Epidermal melanocyte (primary cell): ENCODE measurements around the gene ARHGAP42.
A peak's percentile ranks its signal among the peaks of the same experiment; 100 is the strongest.
"Not testable (repeated sequence)": the region's sequence is repeated elsewhere in the genome, so short reads cannot be mapped to it uniquely, and the experiment has no call there.

Source experiments
- DNase-seq: peaks from one replicate; pipeline ENCODE4 v3.0.0; 2011; ENCODE audit warnings: low spot score; ENCODE audit not compliant: insufficient read length

The ARHGAP42 gene

GRCh38 chr11:100869328-100869727 is 182.2 kb downstream of the ARHGAP42 start:
- DNase-seq: no peak

GRCh38 chr11:100870138-100870537 is 183.1 kb downstream of the ARHGAP42 start:
- DNase-seq: no peak

- DNase-seq: no peak
These were observed 186.1 kb downstream of the ARHGAP42 start for GRCh38 chr11:100872951-100873740.

GRCh38 chr11:100874203-100874602 is 187.1 kb downstream of the ARHGAP42 start:
- DNase-seq: no peak

- no peak for DNase-seq
These were observed 188.4 kb downstream of the ARHGAP42 start for GRCh38 chr11:100875521-100875869.

DNA sequence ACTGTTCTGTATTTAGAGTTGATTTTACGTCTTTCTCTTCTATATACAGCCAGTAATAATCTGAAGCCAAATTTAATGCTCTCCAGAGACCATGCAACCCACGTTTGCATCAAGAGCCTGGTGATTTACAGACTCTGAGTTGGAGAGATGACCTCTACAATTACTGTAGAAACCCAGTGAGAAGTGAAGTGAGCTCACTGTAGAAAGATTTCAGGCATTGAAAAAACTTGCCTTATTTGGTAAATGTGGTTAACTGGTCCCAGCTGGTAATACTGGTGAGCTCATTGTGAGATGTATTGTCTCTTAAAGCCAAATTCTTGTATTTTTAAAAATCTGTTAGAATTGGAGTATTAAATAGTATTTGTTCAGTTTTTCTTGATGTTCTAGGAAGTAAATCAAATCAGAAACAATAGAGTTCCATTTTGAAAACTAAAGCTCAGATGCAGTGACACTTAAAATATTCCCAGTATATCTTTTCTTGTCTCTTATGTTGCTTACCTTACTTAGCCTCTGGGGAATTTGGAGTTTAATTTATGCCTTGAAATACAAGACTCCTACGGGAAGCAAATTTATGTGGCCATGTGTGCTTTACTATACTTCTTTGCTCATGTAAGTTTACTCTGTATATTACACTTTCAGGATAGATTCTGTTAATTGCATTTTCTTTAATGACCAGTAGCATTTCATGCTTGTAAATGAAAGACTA is 189.9 kb downstream of the ARHGAP42 start:
- peak; percentile 24 for DNase-seq

GRCh38 chr11:100878474-100878873 is 191.4 kb downstream of the ARHGAP42 start:
- DNase-seq: no peak

- DNase-seq: no peak
These were observed 195.9 kb downstream of the ARHGAP42 start for GRCh38 chr11:100882957-100883356.

DNA sequence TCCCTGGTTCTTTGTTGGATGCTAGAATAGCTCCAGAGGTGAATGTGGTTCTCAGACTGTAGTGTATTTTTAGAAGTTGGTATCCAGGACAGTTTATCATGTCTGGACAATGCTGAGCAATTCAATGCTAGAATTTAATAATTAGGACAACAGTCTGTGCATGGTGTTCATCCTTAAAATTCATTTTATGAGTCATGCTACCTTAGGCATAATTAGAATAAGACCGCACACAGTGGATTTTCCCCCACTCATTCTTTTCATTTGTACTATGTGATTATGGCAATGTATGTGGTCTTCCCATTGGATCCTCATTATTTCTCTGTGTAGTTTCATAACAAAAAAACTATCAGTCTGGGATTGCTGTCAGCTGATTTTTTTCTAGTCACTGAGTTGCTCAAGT is 196.7 kb downstream of the ARHGAP42 start:
- DNase-seq: no peak

GRCh38 chr11:100887659-100888058 is 200.6 kb downstream of the ARHGAP42 start:
- no peak for DNase-seq

DNA sequence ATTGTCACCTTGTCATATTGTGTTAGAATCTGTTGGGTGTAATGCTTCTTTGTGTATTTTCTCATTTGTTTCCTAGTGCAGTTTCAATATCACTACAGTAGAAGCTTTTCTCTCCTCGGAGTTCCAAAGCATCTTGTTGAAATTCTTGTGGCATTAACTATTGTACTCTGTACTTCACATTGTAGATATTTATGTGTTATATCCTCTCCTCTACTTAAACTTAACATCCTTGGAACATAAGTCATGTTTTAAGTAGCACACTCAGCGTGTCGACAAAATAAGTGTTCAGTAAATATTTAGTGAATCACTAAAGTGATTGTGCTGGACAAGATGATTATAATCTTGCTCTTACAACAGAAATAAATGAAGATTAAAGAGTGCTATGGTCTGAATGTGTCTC is 201.7 kb downstream of the ARHGAP42 start:
- DNase-seq: no peak

GRCh38 chr11:100889758-100890157 is 202.7 kb downstream of the ARHGAP42 start:
- no peak for DNase-seq

GRCh38 chr11:100890789-100891188 is 203.7 kb downstream of the ARHGAP42 start:
- DNase-seq: peak; percentile 43

- no peak for DNase-seq
These were observed 205.8 kb downstream of the ARHGAP42 start for GRCh38 chr11:100892886-100893285.

GRCh38 chr11:100895449-100895848 is 208.4 kb downstream of the ARHGAP42 start:
- no peak for DNase-seq

DNA sequence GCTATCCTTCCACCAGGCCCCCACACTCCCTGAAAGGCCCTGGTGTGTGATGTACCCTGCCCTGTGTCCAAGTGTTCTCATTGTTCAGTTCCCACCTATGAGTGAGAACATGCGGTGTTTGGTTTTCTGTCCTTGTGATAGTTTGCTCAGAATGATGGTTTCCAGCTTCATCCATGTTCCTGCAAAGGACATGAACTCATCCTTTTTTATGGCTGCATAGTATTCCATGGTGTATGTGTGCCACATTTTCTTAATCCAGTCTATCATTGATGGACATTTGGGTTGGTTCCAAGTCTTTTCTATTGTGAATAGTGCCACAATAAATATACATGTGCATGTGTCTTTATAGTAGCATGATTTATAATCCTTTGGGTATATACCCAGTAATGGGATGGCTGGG is 208.9 kb downstream of the ARHGAP42 start:
- DNase-seq: not testable (repeated sequence)

- DNase-seq: not testable (repeated sequence)
These were observed 214.4 kb downstream of the ARHGAP42 start for GRCh38 chr11:100901471-100901870.

DNA sequence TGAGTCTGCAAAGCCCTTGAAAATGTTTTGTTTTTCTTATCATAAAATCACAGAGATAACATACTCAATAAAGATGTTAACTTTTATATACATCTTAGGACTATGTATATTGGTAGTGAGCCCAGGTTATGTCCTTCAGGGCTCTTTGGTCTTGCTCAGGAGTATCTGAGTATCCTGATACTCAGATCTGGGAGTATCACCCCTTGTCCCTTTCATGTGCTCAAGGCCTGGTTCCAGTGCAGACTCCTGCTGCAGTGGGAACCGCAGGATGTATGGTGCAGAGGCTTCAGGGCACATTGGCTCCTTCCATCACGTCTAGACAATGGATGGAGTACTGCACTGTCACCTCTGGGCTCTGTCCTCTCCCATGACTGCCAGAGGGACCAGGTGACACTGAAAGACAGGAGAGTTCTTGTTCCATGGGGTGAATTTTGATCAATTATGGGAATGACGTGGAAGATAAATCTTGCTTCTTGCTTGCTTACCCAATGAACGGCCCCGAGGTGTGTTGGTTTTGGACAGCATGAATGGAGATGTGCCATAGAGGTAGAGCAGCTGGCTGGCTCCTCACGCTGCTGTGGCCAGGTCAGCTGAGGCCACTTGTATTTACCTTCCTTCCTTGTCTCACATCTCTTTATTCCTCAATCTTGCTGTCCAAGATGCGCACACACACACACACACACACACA is 215.5 kb downstream of the ARHGAP42 start:
- DNase-seq: no peak

DNA sequence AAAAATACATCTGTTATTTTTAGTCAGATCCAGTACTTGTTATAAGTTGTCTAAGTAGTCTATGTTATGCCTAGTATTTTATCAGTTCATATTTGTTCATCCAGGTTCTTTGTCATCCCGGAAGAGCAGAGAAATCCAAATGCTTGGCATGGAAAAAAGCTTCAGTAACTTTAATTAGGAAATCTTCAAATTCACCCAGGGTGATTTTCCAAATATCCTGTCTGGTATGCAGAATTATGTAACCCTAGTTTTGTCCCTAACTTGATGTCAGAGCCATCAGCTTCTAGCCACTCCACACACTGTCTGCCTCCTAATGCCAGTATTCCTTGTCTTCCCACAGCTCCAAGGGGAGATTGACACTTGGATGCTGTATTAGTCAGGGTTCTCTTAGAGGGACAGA is 216.2 kb downstream of the ARHGAP42 start:
- DNase-seq: no peak

- DNase-seq: no peak
These were observed 218.6 kb downstream of the ARHGAP42 start for GRCh38 chr11:100905684-100906083.

DNA sequence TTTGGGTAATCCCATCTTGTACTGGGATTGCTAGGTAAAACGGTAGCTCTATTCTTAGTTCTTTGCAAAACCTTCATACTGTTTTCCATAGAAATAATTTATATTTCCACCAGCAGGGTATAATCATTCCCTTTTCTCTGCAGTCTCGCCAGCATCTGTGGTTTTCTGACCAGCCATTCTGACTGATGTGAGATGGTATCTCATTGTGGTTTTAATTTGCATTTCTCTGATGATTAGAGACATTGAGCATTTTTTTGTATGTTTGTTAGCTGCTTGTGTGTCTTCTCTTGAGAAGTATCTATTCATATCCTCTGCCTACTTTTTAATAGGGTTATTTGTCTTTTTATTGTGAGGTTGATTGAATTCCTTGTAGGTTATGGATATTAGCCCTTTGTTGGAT is 221.7 kb downstream of the ARHGAP42 start:
- DNase-seq: no peak

- DNase-seq: no peak
These were observed 223.7 kb downstream of the ARHGAP42 start for GRCh38 chr11:100910808-100911207.
